HCT116 (cell line): ENCODE results near the gene AMT. TPM values are rescaled to one million over a fixed set of nuclear protein-coding genes. Genes with fewer than 3 reads are reported as not detected.

Source experiments
- ATAC-seq: fragments of 200-7000 bp; cut with Tn5 transposase; 2 replicates; pipeline ENCODE4 v1.9.1; 2020; ENCODE audit warnings: mild to moderate bottlenecking, moderate library complexity
- BruUV-seq: library from RNA; stranded (reverse); fragments of 400-500 nt; replicated peaks from 2 replicates; lab custom pipeline; 2021; lab: Mats Ljungman, UMichigan
- CTCF ChIA-PET: fragments of 300-600 bp; sonication (Branson Sonifier 250); formaldehyde crosslinking; loops from one replicate; lab custom pipeline; 2021; ENCODE audit warnings: antibody characterized with exemption; lab: Charles Lee
- POLR2A ChIA-PET: fragments of 300-600, 350-600 bp; sonication (Branson Sonifier 250); formaldehyde crosslinking; loops from one replicate; lab custom pipeline; 2021; ENCODE audit warnings: antibody characterized with exemption; lab: Charles Lee
- RAD21 ChIA-PET, 2 experiments: fragments of 300-600 bp; sonication (Branson Sonifier 250); formaldehyde crosslinking; loops; one replicate each; lab custom pipeline; 2023; ENCODE audit warnings: low total read pairs in 2 of 2; ENCODE audit not compliant: uncharacterized antibody in 2 of 2, unreplicated experiment in 2 of 2, low non-redundant PET in 1 of 2; lab: Charles Lee
- DNase-seq: peaks from one replicate; pipeline ENCODE4 v3.0.0-alpha.2; 2010; ENCODE audit warnings: low read depth, low spot score
- H2AFZ ChIP-seq: fragments of 200-600 bp; shearing (Covaris generic), sonication (generic); 2 replicates; pipeline ENCODE4 v1.6.1; 2017; ENCODE audit warnings: low read depth, mixed run types, mixed read lengths, antibody characterized with exemption, low read length; ENCODE audit not compliant: poor library complexity, severe bottlenecking
- H3K27ac ChIP-seq: 2 replicates; pipeline ENCODE4 v1.5.1; 2012; ENCODE audit warnings: low read depth, low read length
- H3K27me3 ChIP-seq: fragments of 200-600 bp; sonication (generic); 2 replicates; pipeline ENCODE4 v1.6.1; 2016; ENCODE audit warnings: mixed run types, low read length, mixed read lengths; ENCODE audit not compliant: insufficient read depth
- H3K36me3 ChIP-seq, 2 experiments: fragments of 200-500 bp in 1 of 2; fragments of 200-600 bp in 1 of 2; sonication (Bioruptor generic) in 1 of 2; sonication (generic) in 1 of 2; 2 replicates each; pipeline versions ENCODE4 v1.5.1 to v1.6.1; 2014 to 2016; ENCODE audit warnings: low read length in 2 of 2, inconsistent platforms in 1 of 2, mixed read lengths in 1 of 2, mixed run types in 1 of 2; ENCODE audit not compliant: insufficient read depth in 2 of 2, control insufficient read depth in 1 of 2
- H3K4me1 ChIP-seq, 2 experiments: fragments of 200-600 bp in 1 of 2; sonication (generic) in 1 of 2; 2 replicates each; pipeline versions ENCODE4 v1.5.1 to v1.6.1; 2012 to 2017; ENCODE audit warnings: low read length in 2 of 2, inconsistent platforms in 1 of 2, mild to moderate bottlenecking in 1 of 2, mixed read lengths in 1 of 2, mixed run types in 1 of 2, moderate library complexity in 1 of 2; ENCODE audit not compliant: insufficient read depth in 2 of 2, control insufficient read depth in 1 of 2
- H3K4me2 ChIP-seq: fragments of 200-600 bp; sonication (generic); 2 replicates; pipeline ENCODE4 v1.6.1; 2017; ENCODE audit warnings: mixed run types, low read length, mixed read lengths
- H3K4me3 ChIP-seq, 2 experiments: fragments of 200-600 bp in 1 of 2; sonication (generic) in 1 of 2; replicated peaks in 1 of 2; 2 replicates each; pipeline ENCODE4 v1.5.1; 2011 to 2016; ENCODE audit warnings: low read length in 2 of 2, control low read depth in 1 of 2, low read depth in 1 of 2, mild to moderate bottlenecking in 1 of 2, mixed read lengths in 1 of 2, mixed run types in 1 of 2
- H3K79me2 ChIP-seq: fragments of 200-600 bp; sonication (generic); 2 replicates; pipeline ENCODE4 v1.6.1; 2017; ENCODE audit warnings: mild to moderate bottlenecking, mixed run types, low read length, moderate library complexity, mixed read lengths; ENCODE audit not compliant: insufficient read depth
- H3K9ac ChIP-seq: fragments of 200-600 bp; sonication (generic); 2 replicates; pipeline ENCODE4 v1.6.1; 2016; ENCODE audit warnings: low read length, mixed read lengths
- H3K9me2 ChIP-seq: fragments of 200-600 bp; sonication (generic), shearing (Covaris generic); 2 replicates; pipeline ENCODE4 v1.6.1; 2017; ENCODE audit warnings: mixed run types, mild to moderate bottlenecking, moderate library complexity; ENCODE audit not compliant: insufficient read depth
- H3K9me3 ChIP-seq, 2 experiments: fragments of 200-500 bp in 1 of 2; fragments of 200-600 bp in 1 of 2; sonication (Bioruptor generic) in 1 of 2; sonication (generic) in 1 of 2; 2 replicates each; pipeline ENCODE4 v1.6.1; 2014 to 2017; ENCODE audit warnings: low read length in 2 of 2, mixed read lengths in 2 of 2, inconsistent platforms in 1 of 2, low read depth in 1 of 2, mild to moderate bottlenecking in 1 of 2, mixed run types in 1 of 2, moderate library complexity in 1 of 2; ENCODE audit not compliant: control insufficient read depth in 1 of 2, insufficient read depth in 1 of 2
- H4K20me1 ChIP-seq: fragments of 200-600 bp; sonication (generic), shearing (Covaris generic); 2 replicates; pipeline ENCODE4 v1.6.1; 2017; ENCODE audit warnings: mixed run types, mild to moderate bottlenecking, moderate library complexity; ENCODE audit not compliant: insufficient read depth
- ATF3 ChIP-seq: IDR thresholded peaks from 2 replicates; pipeline ENCODE4 v1.6.1; 2012
- CBX3 ChIP-seq: IDR thresholded peaks from 2 replicates; pipeline ENCODE4 v1.6.1; 2012; ENCODE audit warnings: low read depth
- CEBPB ChIP-seq: IDR thresholded peaks from 2 replicates; pipeline ENCODE4 v1.6.1; 2012; ENCODE audit warnings: low read depth
- EZH2phosphoT487 ChIP-seq: fragments of 200-600 bp; IDR thresholded peaks from 2 replicates; pipeline ENCODE4 v1.6.1; 2018; ENCODE audit warnings: antibody characterized with exemption, borderline replicate concordance
- SRF ChIP-seq: IDR thresholded peaks from 2 replicates; pipeline ENCODE4 v1.6.1; 2012; ENCODE audit warnings: low read depth
- YY1 ChIP-seq: IDR thresholded peaks from 2 replicates; pipeline ENCODE4 v1.6.1; 2011; ENCODE audit warnings: low read length, low read depth, moderate library complexity, mild to moderate bottlenecking; ENCODE audit not compliant: insufficient replicate concordance; ENCODE audit errors: extremely low read depth
- ZFX ChIP-seq: fragments of 450-650 bp; IDR thresholded peaks from 2 replicates; pipeline ENCODE4 v1.6.1; 2017
- intact Hi-C: fragments of 100-400 bp; cut with micrococcal nuclease; formaldehyde crosslinking; loops from 2 replicates; pipeline ENCODE4 v1.10.0; 2022
- total RNA-seq: library from RNA; stranded (reverse); gene quantifications from one replicate; pipeline ENCODE4 v1.2.1, GENCODE V29; 2021; ENCODE audit not compliant: unreplicated experiment

Gene AMT
- total RNA-seq, 1 experiment from 2014 or later, result 4.8 TPM

GRCh38 chr3:49378249-49378895 is 43.9 kb downstream of the AMT start:
- H3K4me1 ChIP-seq, result peaks cover 28 to 34% of the 10 kb centered on the region in 2 experiments
- ChIA-PET RAD21 (no interaction called here), CTCF (no interaction called here), POLR2A (interaction anchor here (0.7 kb wide), 1 partner anchor 19 kb away, joined by 4 read pairs; no protein-coding TSS in a partner anchor)
- peak; percentile 73 for ATAC-seq
- intact Hi-C loops, result no loop called here
- no peaks in the 10 kb centered on the region for H3K9me2 ChIP-seq
- peaks cover 12% of the 10 kb centered on the region; the same call in 1 of the 2 replicates for H4K20me1 ChIP-seq
- H3K27ac ChIP-seq, result peak overlapping the region; percentile 45; the same call in 1 of the 2 replicates
- no peak overlapping the region for H3K9ac ChIP-seq
- no peak for DNase-seq
- no peaks in the 10 kb centered on the region for H3K27me3 ChIP-seq
- TF ChIP-seq EZH2phosphoT487, result no peak
- TF ChIP-seq ZFX, result no peak
- no peak for TF ChIP-seq YY1
- TF ChIP-seq CBX3, result no peak
- TF ChIP-seq SRF, result no peak
- H3K79me2 ChIP-seq, result peaks cover 100% of the 10 kb centered on the region
- no peaks in the 10 kb centered on the region for H3K9me3 ChIP-seq
- no peak overlapping the region for H3K4me3 ChIP-seq
- BruUV-seq, result no TSS peak
- H2AFZ ChIP-seq, result no peak overlapping the region
- H3K4me2 ChIP-seq, result peak overlapping the region; percentile 40
- peaks cover 6 to 17% of the 10 kb centered on the region in 2 experiments; a peak in 3 of 4 replicates for H3K36me3 ChIP-seq

GRCh38 chr3:49377483-49377882 is 44.8 kb downstream of the AMT start:
- H3K9me3 ChIP-seq, result no peaks in the 10 kb centered on the region
- peaks cover 100% of the 10 kb centered on the region for H3K79me2 ChIP-seq
- H3K4me3 ChIP-seq, result no peak overlapping the region
- 0 out of 2 replicates have a peak overlapping the region, but pooled peaks have one; percentile 26 for H3K27ac ChIP-seq
- H3K4me1 ChIP-seq, result peaks cover 28 to 34% of the 10 kb centered on the region in 2 experiments
- H4K20me1 ChIP-seq, result peaks cover 12% of the 10 kb centered on the region; the same call in 1 of the 2 replicates
- intact Hi-C loops, result no loop called here
- DNase-seq, result no peak
- TF ChIP-seq CEBPB (peak; percentile 84), CBX3 (no peak), ATF3 (peak; percentile 74)
- BruUV-seq, result no TSS peak
- peaks cover 13 to 26% of the 10 kb centered on the region in 2 experiments; a peak in 3 of 4 replicates for H3K36me3 ChIP-seq
- H3K9ac ChIP-seq, result no peak overlapping the region
- no peaks in the 10 kb centered on the region for H3K27me3 ChIP-seq
- ChIA-PET POLR2A (no interaction called here), RAD21 (no interaction called here), CTCF (no interaction called here)
- H2AFZ ChIP-seq, result no peak overlapping the region
- ATAC-seq, result peak; percentile 44; the same call in 1 of the 2 replicates
- no peak overlapping the region for H3K4me2 ChIP-seq
- H3K9me2 ChIP-seq, result no peaks in the 10 kb centered on the region
